ENCODE results near the gene NR1H4. TPM values are rescaled to one million over a fixed set of nuclear protein-coding genes. Genes with fewer than 3 reads are reported as not detected.

The NR1H4 gene
- total and polyA plus RNA-seq, 2 of the 8 experiments (the other 6 are each of a cell fraction or from before 2014, with no cell fraction given): not detected

DNA sequence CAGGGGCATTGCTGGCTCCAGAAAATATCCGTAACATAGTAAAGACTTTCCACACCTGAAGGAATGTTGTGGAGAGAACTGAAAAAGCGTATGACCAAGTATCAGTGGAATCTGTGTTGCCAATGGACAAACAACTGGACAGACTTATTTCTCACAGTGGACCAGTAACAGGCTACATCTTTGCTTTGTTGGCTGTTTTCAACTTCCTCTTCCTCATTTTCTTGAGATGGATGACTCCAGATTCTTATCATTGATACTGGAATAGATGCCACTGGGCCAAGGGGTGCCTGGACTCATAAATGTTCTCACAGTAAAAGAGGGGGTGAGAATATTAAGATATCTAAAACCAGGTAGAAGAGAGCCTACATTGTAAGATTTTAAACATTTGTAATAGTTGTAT, 106.2 kb downstream of the NR1H4 start (continued):
- TF ChIP-seq, protein P1, sequence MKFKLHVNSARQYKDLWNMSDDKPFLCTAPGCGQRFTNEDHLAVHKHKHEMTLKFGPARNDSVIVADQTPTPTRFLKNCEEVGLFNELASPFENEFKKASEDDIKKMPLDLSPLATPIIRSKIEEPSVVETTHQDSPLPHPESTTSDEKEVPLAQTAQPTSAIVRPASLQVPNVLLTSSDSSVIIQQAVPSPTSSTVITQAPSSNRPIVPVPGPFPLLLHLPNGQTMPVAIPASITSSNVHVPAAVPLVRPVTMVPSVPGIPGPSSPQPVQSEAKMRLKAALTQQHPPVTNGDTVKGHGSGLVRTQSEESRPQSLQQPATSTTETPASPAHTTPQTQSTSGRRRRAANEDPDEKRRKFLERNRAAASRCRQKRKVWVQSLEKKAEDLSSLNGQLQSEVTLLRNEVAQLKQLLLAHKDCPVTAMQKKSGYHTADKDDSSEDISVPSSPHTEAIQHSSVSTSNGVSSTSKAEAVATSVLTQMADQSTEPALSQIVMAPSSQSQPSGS (IDR thresholded peaks at IDR 0.05; ENCODE audit: low read length): no peak
- no peak for TF ChIP-seq NANOG (IDR thresholded peaks at IDR 0.05; ENCODE audit: insufficient read depth, low read depth, low read length, poor library complexity, severe bottlenecking)

Measured in H1 (cell line).